ENCODE measurements around the gene RAB35.
"Not testable (repeated sequence)": the region's sequence is repeated elsewhere in the genome, so short reads cannot be mapped to it uniquely, and the experiment has no call there.

The RAB35 gene

DNA sequence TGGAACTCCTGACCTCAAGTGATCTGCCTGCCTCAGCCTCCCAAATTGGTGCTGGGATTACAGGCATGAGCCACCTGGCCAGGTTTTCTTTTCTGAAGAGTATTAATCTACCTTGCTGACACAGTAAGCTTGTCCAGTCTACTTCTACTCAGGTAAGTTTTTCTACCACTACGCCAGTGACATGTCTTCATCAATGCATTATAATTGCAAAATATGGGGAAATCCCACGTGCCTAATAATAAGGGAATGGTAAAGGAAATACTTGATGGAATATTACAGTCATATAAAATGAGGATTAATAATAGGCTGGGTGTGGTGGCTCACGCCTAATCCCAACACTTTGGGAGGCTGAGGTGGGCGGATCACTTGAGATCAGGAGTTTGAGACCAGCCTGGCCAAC lies 62.3 kb downstream of the RAB35 start:
- DNase-seq = no peak

DNA sequence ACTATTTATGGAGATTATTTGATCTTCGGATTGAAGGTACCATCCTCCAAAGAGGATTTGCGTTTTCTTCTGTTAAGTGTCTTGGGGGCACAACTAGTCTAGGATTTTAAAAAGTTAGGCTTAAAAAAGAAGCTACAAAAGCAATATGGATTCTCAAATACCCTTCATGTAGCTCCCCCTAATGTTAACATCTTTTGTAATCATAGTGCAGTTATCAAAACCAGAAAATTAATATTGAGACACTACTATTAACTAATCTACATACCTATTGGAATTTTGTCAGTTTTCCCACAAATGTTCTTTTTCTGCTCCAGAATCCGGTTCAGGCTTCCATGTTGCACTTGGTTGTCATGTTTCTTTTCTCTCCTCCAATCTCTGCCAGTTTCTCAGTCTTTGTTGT lies 65.0 kb downstream of the RAB35 start:
- no peak for DNase-seq

DNA sequence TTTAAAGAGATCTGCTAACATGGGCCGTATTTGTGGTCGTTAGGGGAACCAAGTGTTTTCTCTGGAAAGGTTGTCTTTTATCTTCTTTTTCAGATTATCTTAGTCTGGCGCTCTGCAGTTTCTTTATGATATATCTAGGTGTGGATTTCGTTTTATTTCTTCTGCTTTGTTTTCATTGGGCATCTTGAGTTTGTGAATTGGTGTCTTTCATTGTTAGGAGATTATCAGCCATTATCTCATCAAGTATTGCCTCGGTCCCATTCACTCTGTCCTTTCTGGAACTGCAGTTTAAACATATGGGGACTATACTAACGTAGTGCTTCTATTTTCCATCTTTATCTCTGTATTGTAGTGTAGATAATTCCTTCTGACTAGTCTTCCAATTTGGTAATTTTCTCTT lies 67.1 kb downstream of the RAB35 start:
- DNase-seq = no peak

DNA sequence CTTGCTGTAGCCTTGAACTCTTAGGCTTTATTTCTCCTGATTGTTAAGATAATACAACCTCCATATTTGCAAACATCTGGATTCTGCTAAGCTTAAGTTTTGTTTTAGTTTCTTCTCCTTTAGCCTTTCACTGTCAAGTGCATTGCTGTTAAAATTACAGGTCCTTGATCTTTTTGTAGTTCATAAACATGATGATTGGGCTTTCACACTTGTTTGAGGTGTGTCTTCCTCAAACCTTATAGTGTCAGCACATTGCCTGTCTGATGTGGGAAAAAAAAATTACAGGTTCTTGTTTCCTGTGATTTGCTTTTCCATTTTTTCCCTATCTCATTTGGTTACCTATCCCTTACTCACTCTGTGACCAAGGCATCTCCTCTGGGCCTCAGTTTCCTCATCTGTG lies 68.3 kb downstream of the RAB35 start:
- no peak for DNase-seq

DNA sequence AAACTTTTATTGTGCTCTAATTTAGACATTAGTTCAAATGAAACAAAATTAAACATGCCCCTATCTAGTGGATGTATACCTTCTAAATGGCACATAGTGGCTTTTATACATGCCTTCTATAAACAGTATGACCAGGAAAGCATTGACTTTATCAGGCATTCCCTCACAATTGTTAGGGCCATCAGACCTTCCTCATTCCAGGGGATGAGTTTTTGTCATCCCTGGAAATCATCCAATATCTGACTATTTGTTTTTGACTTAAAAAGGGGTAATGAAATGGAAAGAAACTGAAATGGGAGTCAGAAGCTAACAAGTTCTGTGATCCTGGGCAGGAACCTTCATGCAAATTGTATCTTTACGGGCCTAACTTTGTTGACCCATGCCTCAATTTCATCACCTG lies 69.5 kb downstream of the RAB35 start:
- no peak for DNase-seq

DNA sequence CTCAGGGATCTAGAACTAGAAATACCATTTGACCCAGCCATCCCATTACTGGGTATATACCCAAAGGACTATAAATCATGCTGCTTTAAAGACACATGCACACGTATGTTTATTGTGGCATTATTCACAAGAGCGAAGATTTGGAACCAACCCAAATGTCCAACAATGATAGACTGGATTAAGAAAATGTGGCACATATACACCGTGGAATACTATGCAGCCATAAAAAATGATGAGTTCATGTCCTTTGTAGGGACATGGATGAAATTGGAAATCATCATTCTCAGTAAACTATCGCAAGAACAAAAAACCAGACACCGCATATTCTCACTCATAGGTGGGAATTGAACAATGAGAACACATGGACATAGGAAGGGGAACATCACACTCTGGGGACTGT lies 71.2 kb downstream of the RAB35 start:
- not testable (repeated sequence) for DNase-seq

Measured in stimulated activated CD8-positive, alpha-beta memory T cell treated with anti-CD3 and anti-CD28 coated beads, Interleukin-4, amount 100 ng/mL, for 48 hours (primary cell).